Bone marrow (tissue), 2 donors: ENCODE measurements around the gene SCARF1.
A peak's percentile ranks its signal among the peaks of the same experiment; 100 is the strongest.
"Not testable (repeated sequence)": the region's sequence is repeated elsewhere in the genome, so short reads cannot be mapped to it uniquely, and the experiment has no call there.

Experiments used
- DNase-seq, 2 donors: peaks; one replicate each; lab custom pipeline; 2025; lab: John Stamatoyannopoulos, UW

Gene SCARF1

GRCh38 chr17:1645207-1646171 lies at the start of gene SCARF1:
Gene SCARF1 (minus strand): TSS chr17:1645732. CDS start chr17:1645697, 35 bp downstream.
- peak in 1 of 2 donors; percentile 68 for DNase-seq

- DNase-seq: no peak
Observed at GRCh38 chr17:1693339-1693738, 47.8 kb upstream of the SCARF1 start.

GRCh38 chr17:1690544-1691221 lies 45.2 kb upstream of the SCARF1 start:
- DNase-seq: no peak

GRCh38 chr17:1688405-1688804 lies 42.9 kb upstream of the SCARF1 start:
- not testable (repeated sequence) for DNase-seq

GRCh38 chr17:1686086-1686485 lies 40.6 kb upstream of the SCARF1 start:
- DNase-seq: no peak

- DNase-seq: peak; percentile 85 to 95
Observed at GRCh38 chr17:1684378-1685189, 39.1 kb upstream of the SCARF1 start, which contains the start of gene PRPF8. Gene PRPF8 (minus strand): TSS chr17:1684867. CDS start chr17:1684571, 296 bp downstream.

- DNase-seq: no peak
Observed at GRCh38 chr17:1683459-1683858, 37.9 kb upstream of the SCARF1 start.

GRCh38 chr17:1676401-1676800 lies 30.9 kb upstream of the SCARF1 start:
- DNase-seq: no peak

GRCh38 chr17:1673041-1673785 lies 27.7 kb upstream of the SCARF1 start:
- no peak for DNase-seq

GRCh38 chr17:1663934-1664333 lies 18.4 kb upstream of the SCARF1 start:
- not testable (repeated sequence) for DNase-seq

GRCh38 chr17:1661045-1661444 lies 15.5 kb upstream of the SCARF1 start:
- no peak for DNase-seq

- no peak for DNase-seq
Observed at GRCh38 chr17:1658100-1658499, 12.6 kb upstream of the SCARF1 start.

- DNase-seq: no peak
Observed at GRCh38 chr17:1653735-1654134, 8.2 kb upstream of the SCARF1 start.

- not testable (repeated sequence) for DNase-seq
Observed at GRCh38 chr17:1652794-1653193, 7.3 kb upstream of the SCARF1 start.

- no peak for DNase-seq
Observed at GRCh38 chr17:1651559-1651844, 6.0 kb upstream of the SCARF1 start.

GRCh38 chr17:1650731-1651558 lies 5.4 kb upstream of the SCARF1 start:
- DNase-seq: no peak

GRCh38 chr17:1649844-1650501 lies 4.4 kb upstream of the SCARF1 start, which contains the start of gene RILP:
Gene RILP (minus strand): TSS chr17:1649866. CDS start chr17:1649804, 62 bp downstream.
- peak in 1 of 2 donors; percentile 44 for DNase-seq

GRCh38 chr17:1648963-1649843 lies 3.7 kb upstream of the SCARF1 start:
- DNase-seq: peak; percentile 68 to 83
